HG03103 (cell line): ENCODE results near the gene SNX27.
"Not testable (repeated sequence)": the region's sequence is repeated elsewhere in the genome, so short reads cannot be mapped to it uniquely, and the experiment has no call there.

Experiments
- ATAC-seq: cut with Tn5 transposase; IDR thresholded peaks from one replicate; pipeline ENCODE4 v1.9.1; 2021; ENCODE audit warnings: low read depth; ENCODE audit not compliant: unreplicated experiment

SNX27 gene

GRCh38 chr1:151718666-151719065, 106.8 kb downstream of the SNX27 start:
- ATAC-seq: no peak

DNA sequence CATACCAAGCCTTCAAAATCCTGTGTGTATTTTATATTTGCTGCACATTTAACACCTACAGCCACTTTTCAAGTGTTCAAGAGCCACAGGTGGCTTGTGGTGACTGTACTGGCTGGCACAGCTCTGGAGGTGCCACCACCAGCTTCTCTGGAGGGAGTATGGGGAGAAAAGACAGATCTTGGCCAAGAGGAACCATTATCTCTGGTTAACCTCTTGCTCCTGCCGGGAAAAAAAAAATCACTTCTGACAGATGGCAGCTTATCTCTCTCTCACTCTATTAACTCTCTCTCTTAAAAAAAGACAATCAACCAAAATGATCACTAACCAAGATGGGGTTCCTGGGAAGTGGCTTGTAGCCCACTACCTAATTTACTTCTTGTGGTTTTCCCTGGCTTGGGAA, 108.3 kb downstream of the SNX27 start:
- ATAC-seq: no peak

GRCh38 chr1:151720554-151720953, 108.7 kb downstream of the SNX27 start:
- ATAC-seq: no peak

- no peak for ATAC-seq
These were observed 109.3 kb downstream of the SNX27 start, which contains the start of gene RIIAD1 for GRCh38 chr1:151720974-151721787. Gene RIIAD1, plus strand, starts transcription at chr1:151721522. Its CDS starts 15 bp downstream, at chr1:151721537.

DNA sequence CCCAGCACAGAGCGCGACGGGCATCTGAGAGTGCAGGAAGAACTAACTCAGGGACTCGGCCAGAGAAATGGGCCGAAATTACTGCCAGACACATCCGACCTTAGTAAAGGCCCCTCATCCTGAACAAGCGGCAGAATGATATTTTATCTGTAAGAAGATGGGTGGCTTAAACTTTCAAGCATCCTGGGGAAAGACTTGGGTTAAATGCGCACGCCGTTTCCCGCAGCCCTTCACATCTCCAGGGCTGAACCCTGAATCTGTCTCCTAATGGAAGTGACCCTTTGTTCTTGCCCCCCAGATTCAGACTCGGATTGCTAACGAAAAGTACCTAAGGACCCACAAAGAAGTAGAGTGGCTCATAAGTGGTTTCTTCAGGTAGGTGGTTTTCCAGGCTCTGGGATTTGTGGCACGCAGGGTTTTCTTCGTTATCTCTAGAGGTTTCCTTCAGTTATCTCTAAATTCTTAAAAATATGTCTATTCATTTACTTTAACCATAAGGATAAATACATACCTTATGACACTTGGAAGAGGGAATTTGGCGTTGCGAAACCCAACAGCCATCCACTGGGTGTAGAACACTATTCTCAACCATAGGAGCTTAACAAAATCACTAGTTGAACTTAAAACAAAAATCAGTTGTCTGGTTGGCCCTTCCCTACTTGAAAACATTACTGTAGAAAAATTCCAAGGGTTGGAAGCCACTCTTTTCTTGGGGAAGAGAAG, 110.1 kb downstream of the SNX27 start:
- no peak for ATAC-seq

GRCh38 chr1:151723726-151724370, 112.0 kb downstream of the SNX27 start:
- ATAC-seq: no peak

DNA sequence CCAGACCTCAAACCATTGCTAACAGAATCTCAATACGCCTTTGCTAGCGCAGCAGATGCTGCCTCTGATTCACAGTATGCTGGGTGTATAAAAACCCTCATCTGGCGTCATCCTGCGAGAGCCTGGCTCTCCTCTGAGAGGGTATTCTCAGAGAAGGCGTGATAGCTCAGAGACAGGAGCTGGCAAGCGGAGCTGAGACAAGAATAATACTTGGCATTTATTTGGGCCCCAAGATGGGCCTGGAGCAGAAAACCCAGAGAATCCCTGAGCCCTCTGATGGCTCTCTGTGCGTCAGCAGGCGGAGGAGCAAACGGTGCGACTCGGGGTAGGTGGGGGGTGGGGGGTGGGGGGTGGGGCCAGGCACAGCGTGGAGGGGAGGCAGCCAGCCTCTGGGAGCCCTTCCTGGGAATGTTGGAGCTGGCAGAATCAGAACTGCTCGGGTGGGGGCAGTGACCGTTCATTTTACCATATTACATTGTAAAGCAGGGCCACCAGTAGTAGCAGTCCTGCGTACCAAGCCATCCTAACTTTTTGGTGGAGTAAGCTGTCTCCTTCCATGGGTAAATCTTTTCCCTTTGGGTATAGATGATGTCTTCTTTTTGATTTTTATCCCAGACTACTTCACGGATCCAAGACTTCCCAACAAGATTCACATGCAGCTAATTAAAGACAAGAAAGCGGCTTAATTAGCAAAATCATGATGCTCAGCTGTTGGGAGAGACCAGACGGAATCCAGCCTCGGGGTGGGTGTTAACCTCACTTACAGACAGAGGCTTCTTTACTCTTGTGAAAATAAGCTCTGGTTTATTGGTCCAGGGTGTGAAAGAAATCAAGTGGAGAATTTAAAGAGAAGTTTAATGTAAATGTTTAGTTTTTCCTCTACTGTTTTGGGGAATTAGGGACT, 116.6 kb downstream of the SNX27 start:
- ATAC-seq: no peak

GRCh38 chr1:151729157-151729965, 117.5 kb downstream of the SNX27 start:
- ATAC-seq: no peak

DNA sequence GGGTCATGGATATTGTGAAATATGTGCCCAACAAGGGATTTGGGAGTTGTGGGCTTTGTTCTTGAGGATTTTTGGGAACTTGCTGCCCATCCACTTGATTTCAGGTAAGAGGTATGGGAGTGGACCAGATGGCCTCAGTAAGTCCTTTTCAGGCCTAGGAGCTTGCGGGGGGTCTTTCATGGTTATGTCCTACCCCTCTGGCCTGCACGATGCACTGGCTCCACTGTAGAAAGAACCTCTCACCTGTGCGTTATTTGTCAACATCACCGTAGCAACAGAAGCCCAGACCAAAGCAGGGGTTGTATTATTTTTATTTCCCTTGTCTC, 118.1 kb downstream of the SNX27 start:
- ATAC-seq: no peak

GRCh38 chr1:151733126-151733525, 121.3 kb downstream of the SNX27 start:
- ATAC-seq: no peak

- not testable (repeated sequence) for ATAC-seq
These were observed 122.1 kb downstream of the SNX27 start for GRCh38 chr1:151733995-151734394.

GRCh38 chr1:151737026-151737425, 125.2 kb downstream of the SNX27 start:
- no peak for ATAC-seq

DNA sequence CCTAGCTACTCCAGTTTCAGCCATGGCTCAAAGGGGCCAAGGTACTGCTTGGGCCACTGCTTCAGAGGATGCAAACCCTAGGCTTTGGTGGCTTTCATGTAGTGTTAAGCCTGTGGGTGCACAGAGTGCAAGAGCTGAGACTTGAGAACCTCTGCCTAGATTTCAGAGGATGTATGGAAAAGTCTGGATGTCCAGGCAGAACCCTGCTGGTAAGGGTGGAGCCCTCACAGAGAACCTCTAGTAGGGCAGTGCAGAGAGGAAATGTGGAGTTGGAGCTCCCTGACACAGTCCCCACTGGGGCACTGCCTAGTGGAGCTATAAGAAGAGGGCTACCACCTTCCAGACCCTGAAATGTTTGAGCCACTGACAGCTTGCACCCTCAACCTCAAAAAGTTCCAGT, 125.6 kb downstream of the SNX27 start:
- no peak for ATAC-seq

- ATAC-seq: no peak
These were observed 127.9 kb downstream of the SNX27 start for GRCh38 chr1:151739590-151740355.

DNA sequence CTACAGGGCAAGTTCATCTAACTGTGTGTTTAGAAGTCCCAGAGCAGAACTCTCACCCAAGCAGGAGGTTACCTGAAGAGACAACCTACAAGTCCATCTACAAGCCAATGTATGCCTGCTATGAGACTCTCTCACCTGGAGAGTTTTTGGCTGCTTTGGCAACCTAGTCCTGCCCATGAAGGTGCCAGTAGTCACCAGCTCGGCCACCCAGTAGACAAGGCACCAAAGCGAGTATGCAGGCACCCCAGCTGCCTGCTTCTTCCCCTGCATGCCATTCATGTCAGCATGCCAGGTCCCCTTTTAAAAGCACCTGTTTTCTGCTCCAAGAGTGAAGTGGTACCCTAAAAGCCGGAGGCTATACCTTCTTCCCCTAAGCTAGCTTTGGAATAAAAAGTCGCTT, 129.7 kb downstream of the SNX27 start:
- ATAC-seq: no peak
